ENCODE results near the gene PRODH2. TPM values are rescaled to one million over a fixed set of nuclear protein-coding genes. Genes with fewer than 3 reads are reported as not detected.

PRODH2 gene
- total and polyA plus RNA-seq, 2 donors, result 0.19 to 0.23 TPM

GRCh38 chr19:35852029-35852780, 39.6 kb upstream of the PRODH2 start, which contains the start of gene NPHS1:
TSS of gene NPHS1 (minus strand) at chr19:35852504. CDS start at chr19:35851837, 667 bp downstream.
- Histone ChIP-seq H3K27ac (ENCODE audit: low read depth in 1 of 2, low read length in 1 of 2) (no peak within 1 kb of the TSS), H3K9me3 (ENCODE audit: control insufficient read depth in 2 of 2, insufficient read depth in 1 of 2, low read length in 1 of 2) (peaks cover 0 to 3% of the 10 kb centered on the region in 2 donors), H3K4me1 (ENCODE audit: control insufficient read depth in 2 of 2, insufficient read depth in 2 of 2, low read length in 2 of 2) (peaks cover 6 to 8% of the 10 kb centered on the region in 2 donors), H3K36me3 (ENCODE audit: control insufficient read depth in 2 of 2, insufficient read depth in 2 of 2, low read length in 1 of 2) (no peaks in the 10 kb centered on the region), H3K4me3 (ENCODE audit: low read length in 2 of 2) (no peak within 1 kb of the TSS), H3K27me3 (ENCODE audit: control insufficient read depth in 2 of 2, insufficient read depth in 1 of 2, low read length in 1 of 2) (peaks cover 2 to 77% of the 10 kb centered on the region in 2 donors)
- DNase-seq (ENCODE audit: low read depth in 6 of 9, low spot score in 9 of 9), result no peak
- WGBS, result 84% methylated on average over 9 of the region's 9 CpGs

GRCh38 chr19:35851213-35852028, 38.8 kb upstream of the PRODH2 start:
- no peak overlapping the region for H3K4me3 ChIP-seq (ENCODE audit: low read length in 2 of 2)
- no peak for DNase-seq (ENCODE audit: low read depth in 6 of 9, low spot score in 9 of 9)
- H3K27me3 ChIP-seq (ENCODE audit: control insufficient read depth in 2 of 2, insufficient read depth in 1 of 2, low read length in 1 of 2), result peaks cover 6 to 72% of the 10 kb centered on the region in 2 donors
- H3K4me1 ChIP-seq (ENCODE audit: control insufficient read depth in 2 of 2, insufficient read depth in 2 of 2, low read length in 2 of 2), result peaks cover 3 to 6% of the 10 kb centered on the region in 2 donors
- H3K9me3 ChIP-seq (ENCODE audit: control insufficient read depth in 2 of 2, insufficient read depth in 1 of 2, low read length in 1 of 2), result no peaks in the 10 kb centered on the region
- no peaks in the 10 kb centered on the region for H3K36me3 ChIP-seq (ENCODE audit: control insufficient read depth in 2 of 2, insufficient read depth in 2 of 2, low read length in 1 of 2)
- WGBS, result 47% methylated on average over 32 of the region's 32 CpGs
- no peak overlapping the region for H3K27ac ChIP-seq (ENCODE audit: low read depth in 1 of 2, low read length in 1 of 2)

- Histone ChIP-seq H3K4me1 (ENCODE audit: control insufficient read depth in 2 of 2, insufficient read depth in 2 of 2, low read length in 2 of 2) (no peaks in the 10 kb centered on the region), H3K27ac (ENCODE audit: low read depth in 1 of 2, low read length in 1 of 2) (no peak overlapping the region), H3K4me3 (ENCODE audit: low read length in 2 of 2) (no peak overlapping the region), H3K27me3 (ENCODE audit: control insufficient read depth in 2 of 2, insufficient read depth in 1 of 2, low read length in 1 of 2) (peaks cover 28 to 75% of the 10 kb centered on the region in 2 donors), H3K9me3 (ENCODE audit: control insufficient read depth in 2 of 2, insufficient read depth in 1 of 2, low read length in 1 of 2) (no peaks in the 10 kb centered on the region), H3K36me3 (ENCODE audit: control insufficient read depth in 2 of 2, insufficient read depth in 2 of 2, low read length in 1 of 2) (no peaks in the 10 kb centered on the region)
- WGBS, result 94% methylated on average over 18 of the region's 18 CpGs
- DNase-seq (ENCODE audit: low read depth in 6 of 9, low spot score in 9 of 9), result no peak
Measured at GRCh38 chr19:35848919-35849505, 36.4 kb upstream of the PRODH2 start.

GRCh38 chr19:35848486-35848885, 35.8 kb upstream of the PRODH2 start:
- H3K27me3 ChIP-seq (ENCODE audit: control insufficient read depth in 2 of 2, insufficient read depth in 1 of 2, low read length in 1 of 2), result peaks cover 31 to 78% of the 10 kb centered on the region in 2 donors
- DNase-seq (ENCODE audit: low read depth in 6 of 9, low spot score in 9 of 9), result no peak
- H3K27ac ChIP-seq (ENCODE audit: low read depth in 1 of 2, low read length in 1 of 2), result no peak overlapping the region
- no peak overlapping the region for H3K4me3 ChIP-seq (ENCODE audit: low read length in 2 of 2)
- no peaks in the 10 kb centered on the region for H3K9me3 ChIP-seq (ENCODE audit: control insufficient read depth in 2 of 2, insufficient read depth in 1 of 2, low read length in 1 of 2)
- H3K36me3 ChIP-seq (ENCODE audit: control insufficient read depth in 2 of 2, insufficient read depth in 2 of 2, low read length in 1 of 2), result no peaks in the 10 kb centered on the region
- 89% methylated on average over 8 of the region's 8 CpGs for WGBS
- H3K4me1 ChIP-seq (ENCODE audit: control insufficient read depth in 2 of 2, insufficient read depth in 2 of 2, low read length in 2 of 2), result no peaks in the 10 kb centered on the region

GRCh38 chr19:35847911-35848310, 35.3 kb upstream of the PRODH2 start:
- H3K4me3 ChIP-seq (ENCODE audit: low read length in 2 of 2), result no peak overlapping the region
- H3K27ac ChIP-seq (ENCODE audit: low read depth in 1 of 2, low read length in 1 of 2), result no peak overlapping the region
- no peak for DNase-seq (ENCODE audit: low read depth in 6 of 9, low spot score in 9 of 9)
- 83% methylated on average over 8 of the region's 8 CpGs for WGBS
- no peaks in the 10 kb centered on the region for H3K4me1 ChIP-seq (ENCODE audit: control insufficient read depth in 2 of 2, insufficient read depth in 2 of 2, low read length in 2 of 2)
- H3K9me3 ChIP-seq (ENCODE audit: control insufficient read depth in 2 of 2, insufficient read depth in 1 of 2, low read length in 1 of 2), result no peaks in the 10 kb centered on the region
- no peaks in the 10 kb centered on the region for H3K36me3 ChIP-seq (ENCODE audit: control insufficient read depth in 2 of 2, insufficient read depth in 2 of 2, low read length in 1 of 2)
- H3K27me3 ChIP-seq (ENCODE audit: control insufficient read depth in 2 of 2, insufficient read depth in 1 of 2, low read length in 1 of 2), result peaks cover 31 to 79% of the 10 kb centered on the region in 2 donors

- H3K4me1 ChIP-seq (ENCODE audit: control insufficient read depth in 2 of 2, insufficient read depth in 2 of 2, low read length in 2 of 2), result no peaks in the 10 kb centered on the region
- peaks cover 0 to 6% of the 10 kb centered on the region in 2 donors for H3K9me3 ChIP-seq (ENCODE audit: control insufficient read depth in 2 of 2, insufficient read depth in 1 of 2, low read length in 1 of 2)
- no peaks in the 10 kb centered on the region for H3K36me3 ChIP-seq (ENCODE audit: control insufficient read depth in 2 of 2, insufficient read depth in 2 of 2, low read length in 1 of 2)
- DNase-seq (ENCODE audit: low read depth in 6 of 9, low spot score in 9 of 9), result no peak
- H3K4me3 ChIP-seq (ENCODE audit: low read length in 2 of 2), result no peak overlapping the region
- no peak overlapping the region for H3K27ac ChIP-seq (ENCODE audit: low read depth in 1 of 2, low read length in 1 of 2)
- 8% methylated on average over 26 of the region's 26 CpGs for WGBS
- peaks cover 31 to 72% of the 10 kb centered on the region in 2 donors for H3K27me3 ChIP-seq (ENCODE audit: control insufficient read depth in 2 of 2, insufficient read depth in 1 of 2, low read length in 1 of 2)
Measured at GRCh38 chr19:35846038-35846668, 33.5 kb upstream of the PRODH2 start.

GRCh38 chr19:35845215-35846037, 32.8 kb upstream of the PRODH2 start:
- no peak overlapping the region for H3K4me3 ChIP-seq (ENCODE audit: low read length in 2 of 2)
- WGBS, result 10% methylated on average over 63 of the region's 63 CpGs
- H3K27me3 ChIP-seq (ENCODE audit: control insufficient read depth in 2 of 2, insufficient read depth in 1 of 2, low read length in 1 of 2), result peaks cover 31 to 66% of the 10 kb centered on the region in 2 donors

GRCh38 chr19:35844482-35845214, 32.0 kb upstream of the PRODH2 start:
- H3K36me3 ChIP-seq (ENCODE audit: control insufficient read depth in 2 of 2, insufficient read depth in 2 of 2, low read length in 1 of 2), result no peaks in the 10 kb centered on the region
- 64% methylated on average over 16 of the region's 16 CpGs for WGBS
- H3K27ac ChIP-seq (ENCODE audit: low read depth in 1 of 2, low read length in 1 of 2), result no peak overlapping the region
- peaks cover 31 to 64% of the 10 kb centered on the region in 2 donors for H3K27me3 ChIP-seq (ENCODE audit: control insufficient read depth in 2 of 2, insufficient read depth in 1 of 2, low read length in 1 of 2)
- no peaks in the 10 kb centered on the region for H3K4me1 ChIP-seq (ENCODE audit: control insufficient read depth in 2 of 2, insufficient read depth in 2 of 2, low read length in 2 of 2)
- H3K4me3 ChIP-seq (ENCODE audit: low read length in 2 of 2), result no peak overlapping the region
- H3K9me3 ChIP-seq (ENCODE audit: control insufficient read depth in 2 of 2, insufficient read depth in 1 of 2, low read length in 1 of 2), result peaks cover 0 to 6% of the 10 kb centered on the region in 2 donors
- no peak for DNase-seq (ENCODE audit: low read depth in 6 of 9, low spot score in 9 of 9)

More at GRCh38 chr19:35845215-35846037, 32.8 kb upstream of the PRODH2 start:
- Histone ChIP-seq H3K27ac (ENCODE audit: low read depth in 1 of 2, low read length in 1 of 2) (no peak overlapping the region), H3K36me3 (ENCODE audit: control insufficient read depth in 2 of 2, insufficient read depth in 2 of 2, low read length in 1 of 2) (no peaks in the 10 kb centered on the region), H3K9me3 (ENCODE audit: control insufficient read depth in 2 of 2, insufficient read depth in 1 of 2, low read length in 1 of 2) (peaks cover 0 to 6% of the 10 kb centered on the region in 2 donors), H3K4me1 (ENCODE audit: control insufficient read depth in 2 of 2, insufficient read depth in 2 of 2, low read length in 2 of 2) (no peaks in the 10 kb centered on the region)
- no peak for DNase-seq (ENCODE audit: low read depth in 6 of 9, low spot score in 9 of 9)

Data from thymus (tissue), 11 donors.